HG03139 (cell line): Measurements from ENCODE around the gene MACO1.
"Not testable (repeated sequence)": the region's sequence is repeated elsewhere in the genome, so short reads cannot be mapped to it uniquely, and the experiment has no call there.

Experiments
- ATAC-seq: cut with Tn5 transposase; IDR thresholded peaks from one replicate; pipeline ENCODE4 v1.9.1; 2021; ENCODE audit not compliant: unreplicated experiment

Gene MACO1

DNA sequence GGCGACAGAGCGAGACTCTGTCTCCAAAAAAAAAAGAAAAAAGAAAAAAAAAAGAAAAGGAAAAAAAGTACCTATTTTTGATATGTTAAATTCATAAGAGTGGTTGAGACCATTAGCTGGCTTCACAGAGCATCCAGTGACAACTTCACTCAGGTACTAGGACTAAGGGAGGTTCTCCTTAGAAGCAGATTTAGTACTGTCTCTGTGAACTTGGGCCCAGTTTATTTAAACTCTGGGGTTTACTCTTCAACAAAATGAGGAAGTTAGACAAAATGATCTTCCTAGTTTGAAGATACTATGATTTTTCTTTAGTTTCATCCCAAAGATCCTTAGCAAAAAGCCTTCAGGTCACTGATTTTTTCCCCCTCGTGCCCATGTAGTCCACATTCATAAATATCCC, 21.2 kb downstream of the MACO1 start:
- no peak for ATAC-seq

DNA sequence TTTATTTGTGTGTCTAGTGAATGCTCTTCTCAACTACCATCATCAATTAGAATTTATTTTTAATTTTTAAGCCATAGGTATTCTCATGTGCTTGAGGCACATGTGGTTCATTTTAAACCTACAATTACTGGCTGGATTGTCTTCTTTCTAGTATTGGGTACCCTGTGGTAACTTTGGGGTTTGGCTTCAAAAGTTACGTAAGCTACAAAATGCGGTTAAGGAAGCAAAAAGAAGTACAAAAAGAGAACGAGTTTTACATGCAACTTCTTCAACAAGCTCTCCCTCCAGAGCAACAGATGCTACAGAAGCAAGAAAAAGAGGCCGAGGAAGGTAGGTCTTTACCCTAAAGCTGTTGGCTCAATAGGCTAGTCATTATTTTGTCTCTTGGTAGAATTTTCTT, 25.8 kb downstream of the MACO1 start:
- no peak for ATAC-seq

DNA sequence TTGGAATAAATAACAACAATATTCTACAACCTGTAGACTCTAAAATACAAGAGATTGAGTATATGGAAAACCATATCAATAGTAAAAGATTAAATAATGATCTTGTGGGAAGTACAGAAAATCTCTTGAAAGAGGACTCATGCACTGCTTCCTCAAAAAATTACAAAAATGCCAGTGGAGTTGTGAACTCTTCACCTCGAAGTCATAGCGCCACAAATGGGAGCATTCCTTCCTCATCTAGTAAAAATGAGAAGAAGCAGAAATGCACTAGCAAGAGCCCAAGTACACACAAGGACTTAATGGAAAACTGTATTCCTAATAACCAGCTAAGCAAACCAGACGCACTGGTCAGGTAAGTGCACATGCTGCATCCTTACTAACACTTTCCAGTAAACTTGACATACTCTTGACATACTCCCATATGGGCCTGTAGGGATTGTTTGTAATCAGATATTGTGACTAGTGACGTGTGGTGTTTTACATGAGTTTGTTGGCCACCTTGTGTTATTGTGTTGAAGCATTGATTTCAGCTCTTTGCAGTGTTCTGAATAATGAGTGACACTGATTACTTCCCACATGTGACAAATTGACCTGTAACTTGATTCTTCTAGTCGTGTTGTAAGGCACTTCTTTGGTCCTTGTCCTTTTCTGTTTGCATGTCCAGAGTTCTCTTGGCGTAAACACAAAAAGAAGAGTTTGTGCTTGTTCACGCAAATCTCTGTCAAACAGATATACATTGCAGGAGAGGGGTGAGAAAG, 28.0 kb downstream of the MACO1 start:
- no peak for ATAC-seq

DNA sequence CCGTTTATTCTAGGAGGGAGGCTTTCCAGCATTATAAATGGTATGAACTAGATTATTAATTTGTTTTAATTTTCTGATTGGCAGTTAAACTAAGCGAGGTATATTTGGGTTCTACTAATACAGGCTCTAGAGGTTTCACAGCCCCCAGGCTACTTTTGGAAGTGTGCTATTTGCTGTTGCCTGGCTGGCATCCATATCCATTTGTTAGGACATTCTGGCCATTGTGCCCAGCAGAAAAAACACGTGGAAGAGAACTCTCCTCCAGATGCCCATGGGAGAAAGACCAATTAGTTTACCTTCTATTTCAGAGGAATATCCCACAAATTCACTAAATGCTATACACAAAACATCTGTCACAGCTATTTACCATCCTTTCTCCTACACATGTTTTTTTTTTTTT, 29.3 kb downstream of the MACO1 start:
- ATAC-seq = no peak

DNA sequence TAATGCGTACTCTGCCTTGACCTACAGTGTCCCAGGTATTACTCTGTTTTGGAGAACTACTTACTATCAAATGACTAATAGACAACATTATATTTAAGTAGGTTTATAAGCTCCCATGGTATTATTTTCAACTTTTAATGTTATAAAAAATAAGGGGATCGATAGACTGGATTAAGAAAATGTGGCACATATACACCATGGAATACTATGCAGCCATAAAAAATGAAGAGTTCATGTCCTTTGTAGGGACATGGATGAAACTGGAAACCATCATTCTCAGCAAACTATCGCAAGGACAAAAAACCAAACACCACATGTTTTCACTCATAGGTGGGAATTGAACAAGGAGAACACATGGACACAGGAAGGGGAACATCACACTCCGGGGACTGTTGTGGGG, 30.1 kb downstream of the MACO1 start:
- ATAC-seq = not testable (repeated sequence)

DNA sequence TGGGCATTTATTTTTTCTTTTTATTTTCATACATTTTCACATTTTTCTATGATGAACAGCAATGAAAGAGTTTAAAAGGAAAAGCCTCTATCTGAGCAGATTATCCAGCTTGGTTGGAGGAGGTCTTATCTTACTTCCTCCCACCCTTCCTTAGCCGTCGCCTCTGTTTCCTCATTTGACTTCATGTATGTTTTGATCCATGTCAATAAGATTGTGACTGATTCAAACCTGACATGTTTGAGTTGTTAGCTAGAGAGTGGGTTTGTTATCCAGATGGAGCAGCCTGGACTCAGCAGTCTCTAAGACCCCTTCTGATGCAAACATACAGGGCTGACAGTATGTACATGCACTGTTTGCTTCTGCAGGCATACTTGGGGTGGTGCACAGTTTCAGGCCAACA, 31.2 kb downstream of the MACO1 start:
- ATAC-seq = no peak

GRCh38 chr1:25462732-25463131, 32.0 kb downstream of the MACO1 start:
- ATAC-seq = no peak

GRCh38 chr1:25467193-25467592, 36.5 kb downstream of the MACO1 start:
- no peak for ATAC-seq

GRCh38 chr1:25467616-25468015, 36.9 kb downstream of the MACO1 start:
- no peak for ATAC-seq

DNA sequence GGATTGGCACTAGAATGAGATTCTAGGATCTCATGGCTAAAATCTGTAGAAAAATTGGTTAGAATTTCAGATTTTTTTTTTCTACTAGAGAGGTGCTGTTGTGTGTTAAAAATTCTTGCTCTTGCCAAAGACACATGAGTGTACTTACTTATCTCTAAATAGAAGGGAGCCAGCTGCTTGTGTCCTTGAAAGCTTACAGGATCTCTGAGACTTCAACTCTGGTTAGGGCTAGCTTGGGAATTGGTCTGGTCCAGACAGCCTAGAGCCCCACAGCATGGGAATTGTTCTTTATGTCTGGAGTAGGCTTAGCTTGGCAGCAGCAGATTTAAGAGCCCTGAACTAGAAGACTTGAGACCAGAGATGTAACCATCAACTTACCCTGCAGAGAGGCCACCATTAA, 37.3 kb downstream of the MACO1 start:
- ATAC-seq = no peak

DNA sequence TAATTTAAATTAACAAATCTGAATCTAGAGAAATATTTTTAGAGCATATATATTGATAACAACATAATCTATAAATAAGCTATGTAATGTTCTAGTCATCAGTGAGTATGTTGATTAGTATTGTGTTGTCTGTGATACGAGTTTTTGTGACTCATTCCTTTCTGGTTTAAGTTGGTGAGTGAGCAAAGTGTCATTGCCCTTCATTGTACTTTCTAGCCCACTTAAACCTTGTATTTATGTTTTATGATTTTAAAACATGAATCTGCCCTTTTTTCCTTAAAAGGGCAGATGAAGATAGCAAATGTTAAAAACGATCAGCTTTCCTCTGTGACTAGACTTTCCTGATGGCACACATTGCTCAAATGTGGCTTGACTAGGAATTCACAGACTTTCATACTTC, 38.5 kb downstream of the MACO1 start:
- ATAC-seq = no peak

- no peak for ATAC-seq
Observed at GRCh38 chr1:25472471-25472870, 41.8 kb downstream of the MACO1 start.

DNA sequence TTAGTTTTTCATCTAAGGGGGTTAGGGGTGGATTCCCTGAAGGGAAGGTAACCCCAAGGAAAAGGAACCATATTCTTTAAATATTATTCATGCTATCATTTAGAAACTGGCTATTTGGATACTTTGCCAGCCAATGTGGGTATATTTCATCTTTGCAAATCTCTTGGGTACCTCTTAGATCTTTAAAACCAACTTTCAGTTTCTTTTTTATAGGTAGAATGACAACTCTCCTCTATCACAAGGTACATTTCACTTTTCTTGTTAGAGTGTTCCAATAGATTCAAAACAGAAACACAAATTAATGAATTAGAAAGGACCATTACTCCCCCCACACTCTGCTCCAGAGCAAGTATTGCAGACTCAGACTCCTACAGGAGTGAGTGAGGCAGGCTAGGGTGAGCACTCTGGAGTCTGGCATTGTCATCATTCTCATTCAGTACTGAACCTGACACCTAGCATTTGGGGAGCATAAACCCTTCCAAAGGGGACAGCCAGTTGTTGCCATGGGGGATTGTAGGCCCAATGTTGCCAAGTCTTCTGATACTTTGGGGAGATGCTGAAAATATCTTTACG, 43.0 kb downstream of the MACO1 start:
- no peak for ATAC-seq

- no peak for ATAC-seq
Observed at GRCh38 chr1:25474439-25475047, 43.8 kb downstream of the MACO1 start.

DNA sequence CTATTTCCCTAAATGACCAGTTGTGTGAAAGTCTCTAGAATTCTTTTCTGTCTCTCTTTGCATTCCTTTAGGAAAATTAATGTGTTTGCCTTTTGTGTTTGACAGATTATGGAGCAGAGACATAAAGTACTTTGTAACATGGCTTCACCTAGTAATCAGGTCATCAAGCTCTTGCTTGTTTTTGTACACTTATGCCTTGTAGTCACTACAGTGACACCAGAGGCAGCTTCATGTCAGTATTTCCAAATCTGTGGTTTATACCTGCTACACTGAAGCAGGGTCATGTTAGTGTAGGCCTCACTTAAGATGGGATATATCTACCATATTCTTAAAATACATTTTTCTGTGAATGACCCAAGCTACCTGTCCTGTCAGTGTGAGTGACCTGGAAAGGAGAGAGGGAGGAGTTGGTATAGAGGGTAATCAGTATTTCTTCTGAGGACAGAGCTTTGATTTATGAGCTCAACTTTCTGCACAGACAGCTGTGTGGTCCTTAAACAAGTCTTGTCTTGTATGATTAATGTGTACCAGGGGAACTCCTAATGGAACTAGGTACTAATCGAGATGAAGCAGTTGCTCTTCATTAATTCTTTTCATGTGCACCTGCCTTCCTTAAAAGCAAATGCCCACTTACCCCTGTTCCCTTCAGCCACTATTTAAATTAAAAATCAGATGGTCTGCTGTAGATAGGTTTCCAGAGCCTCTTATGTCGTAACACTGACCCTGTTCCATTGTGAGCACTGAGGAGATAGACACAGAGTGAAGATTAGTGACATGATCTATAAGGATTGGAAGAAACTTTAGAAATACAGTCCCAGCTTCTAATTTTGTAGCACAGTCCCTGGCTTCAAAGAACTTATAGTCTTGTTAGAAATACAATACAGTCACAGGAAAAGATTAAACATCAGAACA, 45.7 kb downstream of the MACO1 start:
- ATAC-seq = no peak

GRCh38 chr1:25477448-25478034, 46.8 kb downstream of the MACO1 start:
- no peak for ATAC-seq

DNA sequence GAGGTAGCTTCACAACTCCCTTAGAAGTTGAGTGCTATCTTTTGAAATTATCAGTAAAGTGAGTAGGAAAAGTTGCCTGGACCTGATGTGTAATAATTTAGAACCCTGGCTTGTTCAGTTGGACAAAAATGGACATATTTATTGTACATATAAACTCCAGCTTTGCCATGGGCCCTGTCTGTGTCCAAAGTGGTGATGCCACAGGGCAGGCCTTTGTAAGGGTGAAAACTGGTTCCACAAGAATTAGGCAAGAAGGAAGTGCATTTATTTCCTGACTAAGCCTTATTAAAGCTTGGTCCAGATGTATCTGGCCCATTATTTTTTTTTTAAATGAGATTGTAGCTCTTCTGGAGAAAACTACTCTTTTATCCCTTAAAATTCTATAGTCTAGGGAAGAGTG, 47.9 kb downstream of the MACO1 start:
- ATAC-seq = no peak

- no peak for ATAC-seq
Observed at GRCh38 chr1:25481625-25482024, 50.9 kb downstream of the MACO1 start.

DNA sequence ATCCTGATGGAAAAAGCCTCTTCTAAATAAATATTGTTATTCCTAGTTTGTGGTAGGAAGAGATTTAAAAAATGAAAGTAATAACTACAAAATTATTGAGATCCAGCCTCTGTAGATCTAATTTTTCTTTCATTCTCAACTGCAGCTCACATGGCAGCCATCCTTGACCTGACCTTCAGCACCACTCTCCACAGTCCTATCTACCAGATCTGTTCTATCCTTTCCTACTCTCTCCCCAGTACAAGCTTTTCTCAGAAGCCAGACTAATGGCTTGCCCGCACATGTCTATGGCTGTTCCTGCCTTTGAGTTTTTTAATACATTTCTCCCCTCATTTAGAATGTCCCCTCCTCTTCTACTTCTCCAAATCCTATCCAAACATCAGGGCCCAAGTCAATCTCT, 51.5 kb downstream of the MACO1 start:
- ATAC-seq = no peak

DNA sequence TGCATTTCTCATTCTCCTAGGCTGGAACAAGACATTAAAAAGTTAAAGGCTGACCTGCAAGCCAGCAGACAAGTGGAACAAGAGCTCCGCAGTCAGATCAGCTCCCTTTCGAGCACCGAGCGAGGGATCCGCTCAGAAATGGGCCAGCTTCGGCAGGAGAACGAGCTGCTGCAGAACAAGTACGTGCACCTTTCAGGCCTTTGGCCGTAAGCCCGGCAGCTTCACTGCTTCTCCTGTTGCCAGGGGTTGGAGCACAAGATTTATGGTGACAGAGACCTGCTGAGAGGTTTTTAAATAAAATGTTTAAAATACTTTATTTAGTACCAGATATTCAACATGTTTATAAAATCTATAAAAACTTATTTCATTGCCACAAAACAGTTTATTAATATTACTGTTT, 53.4 kb downstream of the MACO1 start:
- no peak for ATAC-seq

DNA sequence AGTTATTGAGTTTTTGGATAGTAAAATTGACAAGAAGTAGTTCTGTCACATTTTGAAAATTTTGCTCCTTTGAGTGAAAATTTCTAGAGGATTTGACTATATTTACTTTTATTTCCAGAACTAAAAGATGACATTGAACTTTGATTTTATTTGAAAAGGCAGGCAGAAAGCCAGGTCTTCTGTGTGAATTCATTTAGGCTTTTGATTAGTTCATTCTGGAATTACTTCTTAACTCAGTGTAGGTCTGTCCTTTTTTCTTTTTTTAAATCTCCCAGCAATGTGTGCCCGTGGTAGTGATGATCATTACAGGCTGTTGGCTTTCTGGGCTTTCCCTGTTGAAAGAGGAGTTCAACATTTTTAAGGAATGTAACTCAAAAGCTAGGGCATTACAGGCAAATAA, 53.8 kb downstream of the MACO1 start:
- ATAC-seq = no peak
